ENCODE measurements around the gene TLK2. TPM values are rescaled to one million over a fixed set of nuclear protein-coding genes. Genes with fewer than 3 reads are reported as not detected.
A peak's percentile ranks its signal among the peaks of the same experiment; 100 is the strongest.
"Not testable (repeated sequence)": the region's sequence is repeated elsewhere in the genome, so short reads cannot be mapped to it uniquely, and the experiment has no call there.

Gene TLK2
- total and polyA plus RNA-seq, 12 donors = 9.2 to 41.9 (median 31.5) TPM

GRCh38 chr17:62500463-62500862, 21.8 kb downstream of the TLK2 start:
- H3K4me1 ChIP-seq = peaks cover 0 to 14% (median 0%) of the 10 kb centered on the region in 9 donors
- intact Hi-C loops (cut with DNase I); H3K27ac ChIP-seq; DNase-seq; H3K27me3 ChIP-seq; H3K36me3 ChIP-seq; H3K9me3 ChIP-seq; H3K4me3 ChIP-seq: not testable (repeated sequence)
- 90 to 96% methylated on average over 1 of the region's 1 CpG for WGBS, 2 donors
- peak in 1 of 8 donors; percentile 68 for ATAC-seq

GRCh38 chr17:62504857-62505256, 26.2 kb downstream of the TLK2 start:
- 92 to 93% methylated on average over 8 of the region's 8 CpGs for WGBS, 2 donors
- DNase-seq; H3K27ac ChIP-seq; intact Hi-C loops (cut with DNase I); H3K4me3 ChIP-seq; H3K36me3 ChIP-seq; H3K9me3 ChIP-seq; H3K27me3 ChIP-seq; ATAC-seq: not testable (repeated sequence)
- H3K4me1 ChIP-seq = peaks cover 0 to 40% (median 14%) of the 10 kb centered on the region in 9 donors

- intact Hi-C loops (cut with DNase I); H3K27ac ChIP-seq; H3K36me3 ChIP-seq; H3K9me3 ChIP-seq; H3K4me3 ChIP-seq; DNase-seq; H3K27me3 ChIP-seq: not testable (repeated sequence)
- H3K4me1 ChIP-seq = peaks cover 0 to 32% (median 14%) of the 10 kb centered on the region in 9 donors
- peak in 2 of 8 donors; percentile 18 to 24 for ATAC-seq
- WGBS, 2 donors = 53 to 65% methylated on average over 6 of the region's 6 CpGs
Measured at GRCh38 chr17:62507191-62507836, 28.7 kb downstream of the TLK2 start.

GRCh38 chr17:62510247-62510819, 31.7 kb downstream of the TLK2 start:
- ATAC-seq = peak in 2 of 8 donors; percentile 44 to 46
- 91 to 98% methylated on average over 2 of the region's 3 CpGs for WGBS, 2 donors
- Histone ChIP-seq H3K36me3 (peaks cover 0 to 12% (median 0%) of the 10 kb centered on the region in 9 donors), H3K4me1 (peaks cover 0 to 32% (median 14%) of the 10 kb centered on the region in 9 donors)
- H3K4me3 ChIP-seq; DNase-seq; intact Hi-C loops (cut with DNase I); H3K9me3 ChIP-seq; H3K27ac ChIP-seq; H3K27me3 ChIP-seq: not testable (repeated sequence)

GRCh38 chr17:62511014-62511413, 32.4 kb downstream of the TLK2 start:
- intact Hi-C loops (cut with DNase I); DNase-seq; H3K9me3 ChIP-seq; ATAC-seq; H3K27me3 ChIP-seq; H3K4me3 ChIP-seq; H3K27ac ChIP-seq: not testable (repeated sequence)
- WGBS, 2 donors = 77 to 86% methylated on average over 3 of the region's 3 CpGs
- H3K36me3 ChIP-seq = peaks cover 0 to 12% (median 0%) of the 10 kb centered on the region in 9 donors
- H3K4me1 ChIP-seq = peaks cover 0 to 31% (median 14%) of the 10 kb centered on the region in 9 donors

- H3K27me3 ChIP-seq; H3K4me1 ChIP-seq; H3K27ac ChIP-seq; H3K9me3 ChIP-seq; DNase-seq; ATAC-seq; intact Hi-C loops (cut with DNase I); H3K4me3 ChIP-seq: not testable (repeated sequence)
- 97 to 98% methylated on average over 11 of the region's 11 CpGs for WGBS, 2 donors
- H3K36me3 ChIP-seq = peaks cover 0 to 18% (median 1%) of the 10 kb centered on the region in 9 donors
Measured at GRCh38 chr17:62516376-62516775, 37.8 kb downstream of the TLK2 start.

GRCh38 chr17:62521295-62521694, 42.7 kb downstream of the TLK2 start:
- H3K9me3 ChIP-seq; H3K4me1 ChIP-seq; ATAC-seq; DNase-seq; H3K27me3 ChIP-seq; H3K27ac ChIP-seq; intact Hi-C loops (cut with DNase I); H3K4me3 ChIP-seq: not testable (repeated sequence)
- peaks cover 0 to 53% (median 11%) of the 10 kb centered on the region in 9 donors for H3K36me3 ChIP-seq
- 89 to 93% methylated on average over 5 of the region's 5 CpGs for WGBS, 2 donors

- H3K4me3 ChIP-seq; H3K27ac ChIP-seq; H3K4me1 ChIP-seq; H3K9me3 ChIP-seq; DNase-seq; ATAC-seq; intact Hi-C loops (cut with DNase I); H3K27me3 ChIP-seq: not testable (repeated sequence)
- WGBS, 2 donors = 69 to 71% methylated on average over 6 of the region's 6 CpGs
- H3K36me3 ChIP-seq = peaks cover 0 to 76% (median 11%) of the 10 kb centered on the region in 9 donors
Measured at GRCh38 chr17:62524077-62524476, 45.5 kb downstream of the TLK2 start.

GRCh38 chr17:62525317-62525716, 46.7 kb downstream of the TLK2 start:
- intact Hi-C loops (cut with DNase I); H3K4me1 ChIP-seq; H3K27me3 ChIP-seq; H3K4me3 ChIP-seq; DNase-seq; H3K27ac ChIP-seq; ATAC-seq; H3K9me3 ChIP-seq: not testable (repeated sequence)
- peaks cover 0 to 85% (median 11%) of the 10 kb centered on the region in 9 donors for H3K36me3 ChIP-seq
- 91 to 93% methylated on average over 6 of the region's 6 CpGs for WGBS, 2 donors

- H3K9me3 ChIP-seq = peaks cover 0 to 14% (median 0%) of the 10 kb centered on the region in 11 donors
- H3K36me3 ChIP-seq = peaks cover 0 to 67% (median 5%) of the 10 kb centered on the region in 9 donors
- DNase-seq; H3K27ac ChIP-seq; ATAC-seq; H3K4me3 ChIP-seq; H3K27me3 ChIP-seq; intact Hi-C loops (cut with DNase I); H3K4me1 ChIP-seq: not testable (repeated sequence)
- 85 to 92% methylated on average over 1 of the region's 1 CpG for WGBS, 2 donors
Measured at GRCh38 chr17:62530936-62531335, 52.3 kb downstream of the TLK2 start.

GRCh38 chr17:62536557-62536956, 57.9 kb downstream of the TLK2 start:
- H3K27ac ChIP-seq; ATAC-seq; H3K4me1 ChIP-seq; H3K9me3 ChIP-seq; DNase-seq; intact Hi-C loops (cut with DNase I); H3K4me3 ChIP-seq; H3K27me3 ChIP-seq: not testable (repeated sequence)
- 95 to 99% methylated on average over 3 of the region's 4 CpGs for WGBS, 2 donors
- H3K36me3 ChIP-seq = peaks cover 0 to 69% (median 8%) of the 10 kb centered on the region in 9 donors
